Neural cell (in vitro differentiated cells): ENCODE data around the gene TRPM4. TPM values are rescaled to one million over a fixed set of nuclear protein-coding genes. Genes with fewer than 3 reads are reported as not detected.

Experiments
- H2AFZ ChIP-seq: fragments of 200-600, 300-800 bp; sonication (generic), shearing (Covaris generic); 2 replicates; pipeline ENCODE4 v1.6.0; 2014; ENCODE audit warnings: low read depth, mild to moderate bottlenecking, antibody characterized with exemption, low read length, moderate library complexity
- H3F3A ChIP-seq: fragments of 200-600 bp; shearing (Covaris generic); 2 replicates; pipeline ENCODE4 v1.6.1; 2016; ENCODE audit warnings: mild to moderate bottlenecking, moderate library complexity, mixed read lengths, antibody characterized with exemption, low read length; ENCODE audit not compliant: insufficient read depth, poor library complexity, severe bottlenecking
- H3K27ac ChIP-seq: fragments of 200-600, 300-800 bp; sonication (generic), shearing (Covaris generic); 2 replicates; pipeline ENCODE4 v1.5.1; 2014; ENCODE audit warnings: mild to moderate bottlenecking, low read length, moderate library complexity
- H3K27me3 ChIP-seq: fragments of 300-800, 200-600 bp; sonication (generic), shearing (Covaris generic); 2 replicates; pipeline ENCODE4 v1.6.0; 2014; ENCODE audit warnings: mild to moderate bottlenecking, low read depth, low read length, moderate library complexity; ENCODE audit not compliant: insufficient read depth
- H3K36me3 ChIP-seq: fragments of 300-800, 200-600 bp; sonication (generic), shearing (Covaris generic); 2 replicates; pipeline ENCODE4 v1.5.1; 2014; ENCODE audit warnings: mild to moderate bottlenecking, antibody characterized with exemption, low read length, moderate library complexity; ENCODE audit not compliant: insufficient read depth
- H3K4me2 ChIP-seq: fragments of 300-800, 200-600 bp; sonication (generic), shearing (Covaris generic); 2 replicates; pipeline ENCODE4 v1.6.0; 2014; ENCODE audit warnings: mild to moderate bottlenecking, low read length
- H3K4me3 ChIP-seq: fragments of 300-800, 200-600 bp; sonication (generic), shearing (Covaris generic); 2 replicates; pipeline ENCODE4 v1.5.1; 2014; ENCODE audit warnings: mild to moderate bottlenecking, low read length, moderate library complexity
- H3K79me2 ChIP-seq: fragments of 200-600 bp; shearing (Covaris generic); replicated peaks from 2 replicates; pipeline ENCODE4 v1.6.0; 2014; ENCODE audit warnings: mild to moderate bottlenecking, low read length, moderate library complexity; ENCODE audit not compliant: insufficient read depth
- H3K9ac ChIP-seq: fragments of 300-800, 200-600 bp; sonication (generic), shearing (Covaris generic); 2 replicates; pipeline ENCODE4 v1.6.1; 2016; ENCODE audit warnings: mild to moderate bottlenecking, low read length, mixed read lengths
- H3K9me2 ChIP-seq: fragments of 200-600 bp; shearing (Covaris generic); 2 replicates; pipeline ENCODE4 v1.6.1; 2016; ENCODE audit warnings: mild to moderate bottlenecking, low read length, mixed read lengths; ENCODE audit not compliant: insufficient read depth
- H3K9me3 ChIP-seq: fragments of 200-600, 300-800 bp; sonication (generic), shearing (Covaris generic); 2 replicates; pipeline ENCODE4 v1.6.1; 2016; ENCODE audit warnings: mild to moderate bottlenecking, mixed run types, low read length, moderate library complexity, mixed read lengths
- H4K20me1 ChIP-seq: fragments of 200-600 bp; shearing (Covaris generic); 2 replicates; pipeline ENCODE4 v1.6.1; 2016; ENCODE audit warnings: mild to moderate bottlenecking, mixed run types; ENCODE audit not compliant: insufficient read depth
- CTCF ChIP-seq: fragments of 450-650 bp; IDR thresholded peaks from 2 replicates; pipeline ENCODE4 v1.5.1; 2014; ENCODE audit warnings: antibody characterized with exemption, mild to moderate bottlenecking, moderate library complexity; ENCODE audit not compliant: poor library complexity, severe bottlenecking
- EP300 ChIP-seq: fragments of 450-650 bp; conservative IDR thresholded peaks from 2 replicates; pipeline ENCODE4 v1.6.1; 2014; ENCODE audit warnings: antibody characterized with exemption, mild to moderate bottlenecking, moderate library complexity; ENCODE audit not compliant: poor library complexity, severe bottlenecking
- EZH2 ChIP-seq: fragments of 200-600, 300-800 bp; shearing (Covaris generic), sonication (generic); IDR thresholded peaks from 2 replicates; pipeline ENCODE4 v1.6.1; 2014; ENCODE audit warnings: antibody characterized with exemption, low read length, borderline replicate concordance, mild to moderate bottlenecking; ENCODE audit not compliant: insufficient read depth, poor library complexity, severe bottlenecking
- MXI1 ChIP-seq: fragments of 450-650 bp; conservative IDR thresholded peaks from 2 replicates; pipeline ENCODE4 v1.6.1; 2014; ENCODE audit warnings: antibody characterized with exemption, mild to moderate bottlenecking; ENCODE audit not compliant: poor library complexity, severe bottlenecking
- POLR2AphosphoS5 ChIP-seq: IDR thresholded peaks from 2 replicates; pipeline ENCODE4 v1.6.1; 2012
- RAD21 ChIP-seq: fragments of 450-650 bp; conservative IDR thresholded peaks from 2 replicates; pipeline ENCODE4 v1.6.1; 2014; ENCODE audit warnings: antibody characterized with exemption, mild to moderate bottlenecking, moderate library complexity
- REST ChIP-seq: IDR thresholded peaks from 2 replicates; pipeline ENCODE4 v1.6.1; 2012; ENCODE audit warnings: borderline replicate concordance
- SMC3 ChIP-seq: fragments of 450-650 bp; conservative IDR thresholded peaks from 2 replicates; pipeline ENCODE4 v1.6.1; 2014; ENCODE audit warnings: antibody characterized with exemption, mild to moderate bottlenecking, moderate library complexity; ENCODE audit not compliant: poor library complexity
- TAF1 ChIP-seq: IDR thresholded peaks from 2 replicates; pipeline ENCODE4 v1.6.1; 2012; ENCODE audit warnings: low read depth
- polyA plus RNA-seq: library from polyadenylated mRNA; depleted of rRNA; stranded (reverse); fragments of >200 nt; gene quantifications from 2 replicates; pipeline ENCODE4 v1.2.3, GENCODE V29; 2014

The TRPM4 gene
- polyA plus RNA-seq, 1 donor from 2014 or later, result 42.5 TPM

- Histone ChIP-seq H2AFZ (no peak overlapping the region), H3K27me3 (no peaks in the 10 kb centered on the region), H3K9me3 (no peaks in the 10 kb centered on the region), H3K4me3 (no peak overlapping the region), H3K79me2 (no peaks in the 10 kb centered on the region), H3K36me3 (no peaks in the 10 kb centered on the region), H3K9me2 (no peaks in the 10 kb centered on the region), H3K9ac (no peak overlapping the region), H3K27ac (no peak overlapping the region), H4K20me1 (no peaks in the 10 kb centered on the region), H3K4me2 (no peak overlapping the region), H3F3A (no peaks in the 10 kb centered on the region)
- TF ChIP-seq MXI1 (no peak), RAD21 (no peak), TAF1 (no peak), EP300 (no peak), CTCF (no peak), SMC3 (no peak), EZH2 (no peak), POLR2AphosphoS5 (no peak), REST (no peak)
Observed at GRCh38 chr19:49249933-49250332, 92.3 kb downstream of the TRPM4 start.

GRCh38 chr19:49255674-49256073 lies 98.1 kb downstream of the TRPM4 start:
- no peaks in the 10 kb centered on the region for H3F3A ChIP-seq
- no peaks in the 10 kb centered on the region for H4K20me1 ChIP-seq
- no peak overlapping the region for H3K27ac ChIP-seq
- no peak overlapping the region for H3K4me2 ChIP-seq
- no peaks in the 10 kb centered on the region for H3K9me3 ChIP-seq
- no peak overlapping the region for H3K4me3 ChIP-seq
- no peak for TF ChIP-seq MXI1
- TF ChIP-seq EP300, result no peak
- no peak for TF ChIP-seq REST
- no peak for TF ChIP-seq POLR2AphosphoS5
- no peak for TF ChIP-seq EZH2
- no peak for TF ChIP-seq RAD21
- no peak for TF ChIP-seq SMC3
- no peak for TF ChIP-seq CTCF
- no peak for TF ChIP-seq TAF1
- H3K36me3 ChIP-seq, result no peaks in the 10 kb centered on the region
- no peak overlapping the region for H2AFZ ChIP-seq
- no peaks in the 10 kb centered on the region for H3K79me2 ChIP-seq
- H3K9ac ChIP-seq, result no peak overlapping the region
- H3K9me2 ChIP-seq, result no peaks in the 10 kb centered on the region
- H3K27me3 ChIP-seq, result no peaks in the 10 kb centered on the region
